Activated T-cell treated with anti-CD3 and anti-CD28 coated beads, Interleukin-2, amount 50 U/mL, for 48 hours (primary cell): ENCODE measurements around the gene ZCCHC14.
"Not testable (repeated sequence)": the region's sequence is repeated elsewhere in the genome, so short reads cannot be mapped to it uniquely, and the experiment has no call there.

Experiments
- DNase-seq, 2 experiments: peaks; one replicate each; pipeline ENCODE4 v3.0.0-alpha.2; 2020

The ZCCHC14 gene

GRCh38 chr16:87376660-87377059 is 116.2 kb downstream of the ZCCHC14 start:
- DNase-seq: no peak

- DNase-seq: no peak
Measured at GRCh38 chr16:87375426-87376135, 117.2 kb downstream of the ZCCHC14 start.

GRCh38 chr16:87374313-87374712 is 118.5 kb downstream of the ZCCHC14 start:
- no peak for DNase-seq

GRCh38 chr16:87372305-87372704 is 120.5 kb downstream of the ZCCHC14 start:
- no peak for DNase-seq

- no peak for DNase-seq
Measured at GRCh38 chr16:87371261-87371866, 121.5 kb downstream of the ZCCHC14 start.

- no peak for DNase-seq
Measured at GRCh38 chr16:87369796-87370719, 122.8 kb downstream of the ZCCHC14 start.

GRCh38 chr16:87369117-87369765 is 123.6 kb downstream of the ZCCHC14 start:
- DNase-seq: no peak

GRCh38 chr16:87368029-87368770 is 124.6 kb downstream of the ZCCHC14 start:
- no peak for DNase-seq

- no peak for DNase-seq
Measured at GRCh38 chr16:87367529-87367928, 125.3 kb downstream of the ZCCHC14 start.

- DNase-seq: no peak
Measured at GRCh38 chr16:87366930-87367329, 125.9 kb downstream of the ZCCHC14 start.

- DNase-seq: no peak
Measured at GRCh38 chr16:87366288-87366687, 126.5 kb downstream of the ZCCHC14 start.

- no peak for DNase-seq
Measured at GRCh38 chr16:87365021-87365713, 127.7 kb downstream of the ZCCHC14 start.

- no peak for DNase-seq
Measured at GRCh38 chr16:87363771-87364455, 128.9 kb downstream of the ZCCHC14 start.

GRCh38 chr16:87362828-87363559 is 129.8 kb downstream of the ZCCHC14 start:
- not testable (repeated sequence) for DNase-seq

- DNase-seq: no peak
Measured at GRCh38 chr16:87361916-87362619, 130.8 kb downstream of the ZCCHC14 start.

- DNase-seq: no peak
Measured at GRCh38 chr16:87360862-87361610, 131.8 kb downstream of the ZCCHC14 start.

- no peak for DNase-seq
Measured at GRCh38 chr16:87359121-87359520, 133.7 kb downstream of the ZCCHC14 start.

GRCh38 chr16:87358696-87359095 is 134.1 kb downstream of the ZCCHC14 start:
- no peak for DNase-seq

- no peak for DNase-seq
Measured at GRCh38 chr16:87358250-87358649, 134.6 kb downstream of the ZCCHC14 start.
